Erythroblast (primary cell): ENCODE data around the gene ORM2.

Experiments used
- GATA1 ChIP-seq: IDR thresholded peaks from 2 replicates; pipeline ENCODE4 v1.6.1; 2011; ENCODE audit warnings: low read depth, mild to moderate bottlenecking, control low read depth, low read length, moderate library complexity
- POLR2A ChIP-seq: IDR thresholded peaks from 2 replicates; pipeline ENCODE4 v1.6.1; 2011; ENCODE audit warnings: mild to moderate bottlenecking, low read length

- TF ChIP-seq POLR2A (no peak), GATA1 (no peak)
Measured at GRCh38 chr9:114355821-114356220, 26.2 kb downstream of the ORM2 start.
